IPS-15b (cell line): ENCODE data around the gene CYSLTR2.

Experiments
- H3K27me3 ChIP-seq: one replicate; pipeline ENCODE4 v1.6.1; 2013; ENCODE audit warnings: low read length; ENCODE audit not compliant: control insufficient read depth, insufficient read depth
- H3K36me3 ChIP-seq: one replicate; pipeline ENCODE4 v1.6.1; 2013; ENCODE audit warnings: low read length; ENCODE audit not compliant: control insufficient read depth, insufficient read depth
- H3K4me1 ChIP-seq: one replicate; pipeline ENCODE4 v1.6.1; 2013; ENCODE audit warnings: mild to moderate bottlenecking, low read length; ENCODE audit not compliant: control insufficient read depth, insufficient read depth
- H3K4me3 ChIP-seq: one replicate; pipeline ENCODE4 v1.5.1; 2013; ENCODE audit warnings: low read depth, low read length
- H3K9ac ChIP-seq: one replicate; pipeline ENCODE4 v1.6.1; 2013; ENCODE audit warnings: low read depth, mild to moderate bottlenecking, low read length
- H3K9me3 ChIP-seq: one replicate; pipeline ENCODE4 v1.6.1; 2013; ENCODE audit warnings: mild to moderate bottlenecking, low read length; ENCODE audit not compliant: control insufficient read depth, insufficient read depth

Gene CYSLTR2

GRCh38 chr13:48653472-48653939, at the start of gene CYSLTR2:
Gene CYSLTR2, plus strand, starts transcription at chr13:48653929. Its CDS starts 52,889 bp downstream, at chr13:48706818.
- Histone ChIP-seq H3K9ac (no peak within 1 kb of the TSS), H3K36me3 (no peaks in the 10 kb centered on the region), H3K4me3 (no peak within 1 kb of the TSS), H3K4me1 (no peaks in the 10 kb centered on the region), H3K9me3 (no peaks in the 10 kb centered on the region), H3K27me3 (no peaks in the 10 kb centered on the region)

GRCh38 chr13:48615049-48615448, 38.7 kb upstream of the CYSLTR2 start:
- Histone ChIP-seq H3K27me3 (no peaks in the 10 kb centered on the region), H3K4me1 (no peaks in the 10 kb centered on the region), H3K36me3 (no peaks in the 10 kb centered on the region), H3K4me3 (no peak overlapping the region), H3K9me3 (peaks cover 9% of the 10 kb centered on the region), H3K9ac (no peak overlapping the region)

- Histone ChIP-seq H3K36me3 (no peaks in the 10 kb centered on the region), H3K9ac (no peak overlapping the region), H3K4me3 (no peak overlapping the region), H3K4me1 (no peaks in the 10 kb centered on the region), H3K27me3 (no peaks in the 10 kb centered on the region), H3K9me3 (peaks cover 12% of the 10 kb centered on the region)
Observed at GRCh38 chr13:48618937-48619336, 34.8 kb upstream of the CYSLTR2 start.

- H3K4me3 ChIP-seq: no peak overlapping the region
- no peaks in the 10 kb centered on the region for H3K36me3 ChIP-seq
- H3K9me3 ChIP-seq: peaks cover 12% of the 10 kb centered on the region
- H3K27me3 ChIP-seq: no peaks in the 10 kb centered on the region
- H3K9ac ChIP-seq: no peak overlapping the region
- no peaks in the 10 kb centered on the region for H3K4me1 ChIP-seq
Observed at GRCh38 chr13:48621056-48621455, 32.7 kb upstream of the CYSLTR2 start.

- H3K27me3 ChIP-seq: no peaks in the 10 kb centered on the region
- no peak overlapping the region for H3K4me3 ChIP-seq
- H3K4me1 ChIP-seq: no peaks in the 10 kb centered on the region
- H3K36me3 ChIP-seq: no peaks in the 10 kb centered on the region
- no peak overlapping the region for H3K9ac ChIP-seq
- peaks cover 5% of the 10 kb centered on the region for H3K9me3 ChIP-seq
Observed at GRCh38 chr13:48624016-48624415, 29.7 kb upstream of the CYSLTR2 start.

- Histone ChIP-seq H3K9ac (no peak overlapping the region), H3K4me3 (no peak overlapping the region), H3K36me3 (no peaks in the 10 kb centered on the region), H3K27me3 (no peaks in the 10 kb centered on the region), H3K4me1 (no peaks in the 10 kb centered on the region), H3K9me3 (peaks cover 5% of the 10 kb centered on the region)
Observed at GRCh38 chr13:48624858-48625257, 28.9 kb upstream of the CYSLTR2 start.

- Histone ChIP-seq H3K36me3 (no peaks in the 10 kb centered on the region), H3K9ac (no peak overlapping the region), H3K27me3 (no peaks in the 10 kb centered on the region), H3K9me3 (no peaks in the 10 kb centered on the region), H3K4me1 (no peaks in the 10 kb centered on the region), H3K4me3 (no peak overlapping the region)
Observed at GRCh38 chr13:48625413-48626076, 28.2 kb upstream of the CYSLTR2 start.

- no peaks in the 10 kb centered on the region for H3K4me1 ChIP-seq
- H3K27me3 ChIP-seq: no peaks in the 10 kb centered on the region
- H3K9ac ChIP-seq: no peak overlapping the region
- no peak overlapping the region for H3K4me3 ChIP-seq
- H3K9me3 ChIP-seq: no peaks in the 10 kb centered on the region
- H3K36me3 ChIP-seq: no peaks in the 10 kb centered on the region
Observed at GRCh38 chr13:48626077-48626449, 27.7 kb upstream of the CYSLTR2 start.

GRCh38 chr13:48626726-48627451, 26.8 kb upstream of the CYSLTR2 start:
- no peaks in the 10 kb centered on the region for H3K4me1 ChIP-seq
- no peaks in the 10 kb centered on the region for H3K27me3 ChIP-seq
- H3K9me3 ChIP-seq: no peaks in the 10 kb centered on the region
- H3K9ac ChIP-seq: no peak overlapping the region
- no peak overlapping the region for H3K4me3 ChIP-seq
- no peaks in the 10 kb centered on the region for H3K36me3 ChIP-seq

- Histone ChIP-seq H3K4me1 (no peaks in the 10 kb centered on the region), H3K9me3 (no peaks in the 10 kb centered on the region), H3K27me3 (no peaks in the 10 kb centered on the region), H3K9ac (no peak overlapping the region), H3K4me3 (no peak overlapping the region), H3K36me3 (no peaks in the 10 kb centered on the region)
Observed at GRCh38 chr13:48629277-48629676, 24.5 kb upstream of the CYSLTR2 start.

GRCh38 chr13:48630291-48630690, 23.4 kb upstream of the CYSLTR2 start:
- no peak overlapping the region for H3K9ac ChIP-seq
- H3K4me1 ChIP-seq: no peaks in the 10 kb centered on the region
- no peak overlapping the region for H3K4me3 ChIP-seq
- no peaks in the 10 kb centered on the region for H3K36me3 ChIP-seq
- H3K9me3 ChIP-seq: no peaks in the 10 kb centered on the region
- H3K27me3 ChIP-seq: no peaks in the 10 kb centered on the region

- Histone ChIP-seq H3K4me1 (no peaks in the 10 kb centered on the region), H3K9me3 (no peaks in the 10 kb centered on the region), H3K36me3 (no peaks in the 10 kb centered on the region), H3K4me3 (no peak overlapping the region), H3K27me3 (no peaks in the 10 kb centered on the region), H3K9ac (no peak overlapping the region)
Observed at GRCh38 chr13:48630773-48631172, 23.0 kb upstream of the CYSLTR2 start.
